Measurements from ENCODE around the gene SPATA6L.

- no peak for TF ChIP-seq USF1 (IDR thresholded peaks at IDR 0.05; ENCODE audit: borderline replicate concordance, extremely low read length, insufficient read depth, low read depth, low read length)
- no peak for TF ChIP-seq CTCF (IDR thresholded peaks at IDR 0.05 in 2 of 3, conservative IDR thresholded peaks at IDR 0.05 in 1 of 3; ENCODE audit: control insufficient read depth in 2 of 3, extremely low read depth in 1 of 3, insufficient read depth in 1 of 3, low read depth in 3 of 3, low read length in 3 of 3)
- TF ChIP-seq EP300 (IDR thresholded peaks at IDR 0.05; ENCODE audit: borderline replicate concordance in 1 of 2, control insufficient read depth in 1 of 2, low read depth in 2 of 2, low read length in 2 of 2): no peak
- TF ChIP-seq ZBED1 (IDR thresholded peaks at IDR 0.05; ENCODE audit: borderline replicate concordance): no peak
- no peak for TF ChIP-seq NKRF (conservative IDR thresholded peaks at IDR 0.05)
- no peak for TF ChIP-seq BHLHE40 (IDR thresholded peaks at IDR 0.05; ENCODE audit: borderline replicate concordance in 1 of 2, low read depth in 2 of 2, low read length in 1 of 2)
These were observed 48.2 kb upstream of the SPATA6L start for GRCh38 chr9:4714266-4715016.

All from GM12878 (cell line).